HCT116 (cell line): ENCODE data around the gene PROK2. TPM values are rescaled to one million over a fixed set of nuclear protein-coding genes. Genes with fewer than 3 reads are reported as not detected.

Experiments used
- ATAC-seq: fragments of 200-7000 bp; cut with Tn5 transposase; 2 replicates; pipeline ENCODE4 v1.9.1; 2020; ENCODE audit warnings: mild to moderate bottlenecking, moderate library complexity
- BruUV-seq: library from RNA; stranded (reverse); fragments of 400-500 nt; replicated peaks from 2 replicates; lab custom pipeline; 2021; lab: Mats Ljungman, UMichigan
- CTCF ChIA-PET: fragments of 300-600 bp; sonication (Branson Sonifier 250); formaldehyde crosslinking; loops from one replicate; lab custom pipeline; 2021; ENCODE audit warnings: antibody characterized with exemption; lab: Charles Lee
- POLR2A ChIA-PET: fragments of 300-600, 350-600 bp; sonication (Branson Sonifier 250); formaldehyde crosslinking; loops from one replicate; lab custom pipeline; 2021; ENCODE audit warnings: antibody characterized with exemption; lab: Charles Lee
- RAD21 ChIA-PET, 2 experiments: fragments of 300-600 bp; sonication (Branson Sonifier 250); formaldehyde crosslinking; loops; one replicate each; lab custom pipeline; 2023; ENCODE audit warnings: low total read pairs in 2 of 2; ENCODE audit not compliant: uncharacterized antibody in 2 of 2, unreplicated experiment in 2 of 2, low non-redundant PET in 1 of 2; lab: Charles Lee
- DNase-seq: peaks from one replicate; pipeline ENCODE4 v3.0.0-alpha.2; 2010; ENCODE audit warnings: low read depth, low spot score
- H2AFZ ChIP-seq: fragments of 200-600 bp; shearing (Covaris generic), sonication (generic); 2 replicates; pipeline ENCODE4 v1.6.1; 2017; ENCODE audit warnings: low read depth, mixed run types, mixed read lengths, antibody characterized with exemption, low read length; ENCODE audit not compliant: poor library complexity, severe bottlenecking
- H3K27ac ChIP-seq: 2 replicates; pipeline ENCODE4 v1.5.1; 2012; ENCODE audit warnings: low read depth, low read length
- H3K27me3 ChIP-seq: fragments of 200-600 bp; sonication (generic); 2 replicates; pipeline ENCODE4 v1.6.1; 2016; ENCODE audit warnings: mixed run types, low read length, mixed read lengths; ENCODE audit not compliant: insufficient read depth
- H3K36me3 ChIP-seq, 2 experiments: fragments of 200-500 bp in 1 of 2; fragments of 200-600 bp in 1 of 2; sonication (Bioruptor generic) in 1 of 2; sonication (generic) in 1 of 2; 2 replicates each; pipeline versions ENCODE4 v1.5.1 to v1.6.1; 2014 to 2016; ENCODE audit warnings: low read length in 2 of 2, inconsistent platforms in 1 of 2, mixed read lengths in 1 of 2, mixed run types in 1 of 2; ENCODE audit not compliant: insufficient read depth in 2 of 2, control insufficient read depth in 1 of 2
- H3K4me1 ChIP-seq, 2 experiments: fragments of 200-600 bp in 1 of 2; sonication (generic) in 1 of 2; 2 replicates each; pipeline versions ENCODE4 v1.5.1 to v1.6.1; 2012 to 2017; ENCODE audit warnings: low read length in 2 of 2, inconsistent platforms in 1 of 2, mild to moderate bottlenecking in 1 of 2, mixed read lengths in 1 of 2, mixed run types in 1 of 2, moderate library complexity in 1 of 2; ENCODE audit not compliant: insufficient read depth in 2 of 2, control insufficient read depth in 1 of 2
- H3K4me2 ChIP-seq: fragments of 200-600 bp; sonication (generic); 2 replicates; pipeline ENCODE4 v1.6.1; 2017; ENCODE audit warnings: mixed run types, low read length, mixed read lengths
- H3K4me3 ChIP-seq, 2 experiments: fragments of 200-600 bp in 1 of 2; sonication (generic) in 1 of 2; replicated peaks in 1 of 2; 2 replicates each; pipeline ENCODE4 v1.5.1; 2011 to 2016; ENCODE audit warnings: low read length in 2 of 2, control low read depth in 1 of 2, low read depth in 1 of 2, mild to moderate bottlenecking in 1 of 2, mixed read lengths in 1 of 2, mixed run types in 1 of 2
- H3K79me2 ChIP-seq: fragments of 200-600 bp; sonication (generic); 2 replicates; pipeline ENCODE4 v1.6.1; 2017; ENCODE audit warnings: mild to moderate bottlenecking, mixed run types, low read length, moderate library complexity, mixed read lengths; ENCODE audit not compliant: insufficient read depth
- H3K9ac ChIP-seq: fragments of 200-600 bp; sonication (generic); 2 replicates; pipeline ENCODE4 v1.6.1; 2016; ENCODE audit warnings: low read length, mixed read lengths
- H3K9me2 ChIP-seq: fragments of 200-600 bp; sonication (generic), shearing (Covaris generic); 2 replicates; pipeline ENCODE4 v1.6.1; 2017; ENCODE audit warnings: mixed run types, mild to moderate bottlenecking, moderate library complexity; ENCODE audit not compliant: insufficient read depth
- H3K9me3 ChIP-seq, 2 experiments: fragments of 200-500 bp in 1 of 2; fragments of 200-600 bp in 1 of 2; sonication (Bioruptor generic) in 1 of 2; sonication (generic) in 1 of 2; 2 replicates each; pipeline ENCODE4 v1.6.1; 2014 to 2017; ENCODE audit warnings: low read length in 2 of 2, mixed read lengths in 2 of 2, inconsistent platforms in 1 of 2, low read depth in 1 of 2, mild to moderate bottlenecking in 1 of 2, mixed run types in 1 of 2, moderate library complexity in 1 of 2; ENCODE audit not compliant: control insufficient read depth in 1 of 2, insufficient read depth in 1 of 2
- H4K20me1 ChIP-seq: fragments of 200-600 bp; sonication (generic), shearing (Covaris generic); 2 replicates; pipeline ENCODE4 v1.6.1; 2017; ENCODE audit warnings: mixed run types, mild to moderate bottlenecking, moderate library complexity; ENCODE audit not compliant: insufficient read depth
- CBX3 ChIP-seq: IDR thresholded peaks from 2 replicates; pipeline ENCODE4 v1.6.1; 2012; ENCODE audit warnings: low read depth
- EZH2 ChIP-seq: fragments of 200-600 bp; sonication (generic); IDR thresholded peaks from 2 replicates; pipeline ENCODE4 v1.6.1; 2017; ENCODE audit warnings: antibody characterized with exemption, mixed run types
- FOSL1 ChIP-seq: IDR thresholded peaks from 2 replicates; pipeline ENCODE4 v1.6.1; 2012; ENCODE audit warnings: low read depth
- JUND ChIP-seq: IDR thresholded peaks from 2 replicates; pipeline ENCODE4 v1.6.1; 2012
- POLR2AphosphoS5 ChIP-seq: IDR thresholded peaks from 2 replicates; pipeline ENCODE4 v1.6.1; 2011; ENCODE audit warnings: mild to moderate bottlenecking, low read depth, low read length, moderate library complexity
- RAD21 ChIP-seq: IDR thresholded peaks from 2 replicates; pipeline ENCODE4 v1.6.1; 2012; ENCODE audit warnings: low read depth, mild to moderate bottlenecking
- SIN3A ChIP-seq: IDR thresholded peaks from 2 replicates; pipeline ENCODE4 v1.6.1; 2012; ENCODE audit warnings: low read depth
- SP1 ChIP-seq: IDR thresholded peaks from 2 replicates; pipeline ENCODE4 v1.6.1; 2012; ENCODE audit warnings: low read depth
- intact Hi-C: fragments of 100-400 bp; cut with micrococcal nuclease; formaldehyde crosslinking; loops from 2 replicates; pipeline ENCODE4 v1.10.0; 2022
- total RNA-seq: library from RNA; stranded (reverse); gene quantifications from one replicate; pipeline ENCODE4 v1.2.1, GENCODE V29; 2021; ENCODE audit not compliant: unreplicated experiment
- TF ChIP-seq, protein P1 (sequence below): IDR thresholded peaks from 2 replicates; pipeline ENCODE4 v1.6.1; 2012
- TF ChIP-seq, protein P2 (sequence below), 3 experiments: fragments of 200-600 bp in 1 of 3; sonication (generic) in 1 of 3; IDR thresholded peaks in 2 of 3; conservative IDR thresholded peaks in 1 of 3; 2 replicates each; pipeline ENCODE4 v1.5.1; 2012 to 2017; ENCODE audit warnings: low read depth in 2 of 3, low read length in 2 of 3, antibody characterized with exemption in 1 of 3, borderline replicate concordance in 1 of 3, control low read depth in 1 of 3, mild to moderate bottlenecking in 1 of 3, mixed read lengths in 1 of 3, mixed run types in 1 of 3, moderate library complexity in 1 of 3; ENCODE audit not compliant: insufficient read depth in 1 of 3

Gene PROK2
- total RNA-seq, 1 experiment from 2014 or later, result not detected

DNA sequence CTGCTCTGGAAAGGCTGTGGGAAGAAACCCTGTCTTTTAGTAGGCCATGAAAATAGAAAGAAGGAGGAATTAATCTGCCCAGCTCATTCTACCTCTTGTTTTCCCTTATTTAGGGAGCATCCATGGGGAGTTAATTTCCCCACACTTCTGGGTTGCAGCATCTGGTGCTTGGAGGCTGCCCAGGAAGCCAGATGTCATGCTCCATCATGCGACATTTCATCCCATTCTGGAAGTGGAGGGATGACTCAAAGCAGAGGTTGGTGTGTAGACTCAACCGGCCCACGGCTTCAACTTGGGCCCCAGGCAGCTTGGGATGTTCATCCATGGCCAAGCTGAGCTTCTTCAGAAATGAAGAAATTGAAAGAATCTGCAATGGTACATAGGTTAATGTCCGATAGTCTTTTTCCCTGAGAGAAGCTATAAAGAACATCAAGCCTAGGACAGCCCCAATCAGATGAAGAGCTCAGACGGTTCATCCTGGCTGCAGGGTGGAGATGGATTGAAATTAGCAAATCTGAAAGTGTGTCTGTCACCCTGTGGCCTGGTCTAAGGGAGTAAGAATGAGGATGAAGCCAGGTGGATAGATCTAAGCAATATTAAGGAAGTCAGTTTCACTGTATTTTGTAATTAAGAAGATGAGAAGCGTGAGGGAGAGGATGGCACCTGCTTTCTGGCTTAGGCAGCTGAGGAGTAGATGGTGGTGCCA, 24.5 kb upstream of the PROK2 start:
- H3K27me3 ChIP-seq, result no peaks in the 10 kb centered on the region; the same call in 1 of the 2 replicates
- no peak overlapping the region for H3K27ac ChIP-seq
- DNase-seq, result no peak
- intact Hi-C loops, result no loop called here
- ChIA-PET CTCF (no interaction called here), RAD21 (no interaction called here), POLR2A (no interaction called here)
- H2AFZ ChIP-seq, result no peak overlapping the region
- H3K9ac ChIP-seq, result no peak overlapping the region
- no peaks in the 10 kb centered on the region for H3K9me2 ChIP-seq
- H3K9me3 ChIP-seq, result no peaks in the 10 kb centered on the region
- BruUV-seq, result no TSS peak
- H3K4me2 ChIP-seq, result no peak overlapping the region
- H4K20me1 ChIP-seq, result no peaks in the 10 kb centered on the region
- H3K4me3 ChIP-seq, result no peak overlapping the region
- no peaks in the 10 kb centered on the region for H3K36me3 ChIP-seq
- ATAC-seq, result no peak
- TF ChIP-seq EZH2, result no peak
- TF ChIP-seq, protein P1, sequence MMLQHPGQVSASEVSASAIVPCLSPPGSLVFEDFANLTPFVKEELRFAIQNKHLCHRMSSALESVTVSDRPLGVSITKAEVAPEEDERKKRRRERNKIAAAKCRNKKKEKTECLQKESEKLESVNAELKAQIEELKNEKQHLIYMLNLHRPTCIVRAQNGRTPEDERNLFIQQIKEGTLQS, result no peak
- TF ChIP-seq, protein P2, sequence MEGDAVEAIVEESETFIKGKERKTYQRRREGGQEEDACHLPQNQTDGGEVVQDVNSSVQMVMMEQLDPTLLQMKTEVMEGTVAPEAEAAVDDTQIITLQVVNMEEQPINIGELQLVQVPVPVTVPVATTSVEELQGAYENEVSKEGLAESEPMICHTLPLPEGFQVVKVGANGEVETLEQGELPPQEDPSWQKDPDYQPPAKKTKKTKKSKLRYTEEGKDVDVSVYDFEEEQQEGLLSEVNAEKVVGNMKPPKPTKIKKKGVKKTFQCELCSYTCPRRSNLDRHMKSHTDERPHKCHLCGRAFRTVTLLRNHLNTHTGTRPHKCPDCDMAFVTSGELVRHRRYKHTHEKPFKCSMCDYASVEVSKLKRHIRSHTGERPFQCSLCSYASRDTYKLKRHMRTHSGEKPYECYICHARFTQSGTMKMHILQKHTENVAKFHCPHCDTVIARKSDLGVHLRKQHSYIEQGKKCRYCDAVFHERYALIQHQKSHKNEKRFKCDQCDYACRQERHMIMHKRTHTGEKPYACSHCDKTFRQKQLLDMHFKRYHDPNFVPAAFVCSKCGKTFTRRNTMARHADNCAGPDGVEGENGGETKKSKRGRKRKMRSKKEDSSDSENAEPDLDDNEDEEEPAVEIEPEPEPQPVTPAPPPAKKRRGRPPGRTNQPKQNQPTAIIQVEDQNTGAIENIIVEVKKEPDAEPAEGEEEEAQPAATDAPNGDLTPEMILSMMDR (IDR thresholded peaks at IDR 0.05 in 2 of 3, conservative IDR thresholded peaks at IDR 0.05 in 1 of 3; ENCODE audit: borderline replicate concordance in 1 of 3, insufficient read depth in 1 of 3, low read depth in 2 of 3, low read length in 2 of 3), result no peak
- no peak for TF ChIP-seq FOSL1
- no peak for TF ChIP-seq SIN3A
- TF ChIP-seq JUND, result no peak
- no peak for TF ChIP-seq CBX3
- no peak for TF ChIP-seq RAD21
- no peak for TF ChIP-seq POLR2AphosphoS5
- TF ChIP-seq SP1, result no peak
- H3K4me1 ChIP-seq, result no peaks in the 10 kb centered on the region
- no peaks in the 10 kb centered on the region for H3K79me2 ChIP-seq
